ENCODE measurements around the gene CYP19A1. TPM values are rescaled to one million over a fixed set of nuclear protein-coding genes. Genes with fewer than 3 reads are reported as not detected.

CYP19A1 gene
- total RNA-seq, 1 experiment from 2014 or later, result not detected

DNA sequence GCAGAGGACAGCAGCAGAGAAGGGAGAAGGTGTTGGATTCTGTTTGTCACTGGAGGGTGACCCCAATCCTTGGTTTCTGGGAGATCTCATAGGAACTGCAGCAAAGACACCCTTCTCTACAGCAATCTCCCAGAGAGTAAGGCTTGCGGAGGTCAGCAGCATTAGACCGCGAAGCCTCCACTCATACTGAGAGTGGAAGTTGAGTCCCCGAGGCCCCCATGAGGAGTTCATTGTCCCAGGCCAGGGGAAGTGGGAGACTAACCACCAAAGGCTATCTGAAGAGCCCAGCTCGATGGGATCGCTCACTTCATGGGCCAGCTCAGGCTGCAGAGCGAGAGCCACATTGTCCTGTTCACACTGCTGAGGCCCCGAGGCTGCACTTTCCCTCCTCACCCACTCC is 47.6 kb upstream of the CYP19A1 start:
- H3K9me2 ChIP-seq (ENCODE audit: insufficient read depth), result no peaks in the 10 kb centered on the region
- no peaks in the 10 kb centered on the region for H3K9me3 ChIP-seq (ENCODE audit: control insufficient read depth in 1 of 2, insufficient read depth in 1 of 2, low read depth in 1 of 2, low read length in 2 of 2)
- no peak overlapping the region for H2AFZ ChIP-seq (ENCODE audit: low read depth, low read length, poor library complexity, severe bottlenecking)
- no peak for TF ChIP-seq ZNF274 (IDR thresholded peaks at IDR 0.05; ENCODE audit: low read depth, low read length)
- no peak for TF ChIP-seq CTCF (IDR thresholded peaks at IDR 0.05 in 2 of 3, conservative IDR thresholded peaks at IDR 0.05 in 1 of 3; ENCODE audit: borderline replicate concordance in 1 of 3, insufficient read depth in 1 of 3, low read depth in 2 of 3, low read length in 2 of 3)
- no peaks in the 10 kb centered on the region for H3K36me3 ChIP-seq (ENCODE audit: control insufficient read depth in 1 of 2, insufficient read depth in 2 of 2, low read length in 2 of 2)
- DNase-seq (ENCODE audit: low read depth, low spot score), result no peak
- H3K9ac ChIP-seq (ENCODE audit: low read length), result no peak overlapping the region
- CTCF ChIA-PET, result no interaction called here
- ATAC-seq, result no peak
- H3K4me1 ChIP-seq (ENCODE audit: control insufficient read depth in 1 of 2, insufficient read depth in 2 of 2, low read length in 2 of 2), result no peaks in the 10 kb centered on the region
- no peak overlapping the region for H3K27ac ChIP-seq (ENCODE audit: low read depth, low read length)
- H3K79me2 ChIP-seq (ENCODE audit: insufficient read depth, low read length), result no peaks in the 10 kb centered on the region
- no TSS peak for BruUV-seq (replicated peaks)
- RAD21 ChIA-PET (ENCODE audit: low non-redundant PET in 1 of 2, low total read pairs in 2 of 2, uncharacterized antibody in 2 of 2, unreplicated experiment in 2 of 2), result no interaction called here
- no peak overlapping the region for H3K4me2 ChIP-seq (ENCODE audit: low read length)
- no peak overlapping the region for H3K4me3 ChIP-seq (replicated peaks in 1 of 2; ENCODE audit: low read depth in 1 of 2, low read length in 2 of 2)
- no peaks in the 10 kb centered on the region for H3K27me3 ChIP-seq (ENCODE audit: insufficient read depth, low read length)
- POLR2A ChIA-PET, result no interaction called here
- intact Hi-C loops (cut with micrococcal nuclease), result no loop called here
- no peaks in the 10 kb centered on the region for H4K20me1 ChIP-seq (ENCODE audit: insufficient read depth)

- Histone ChIP-seq H3K27ac (ENCODE audit: low read depth, low read length) (no peak overlapping the region), H3K4me3 (replicated peaks in 1 of 2; ENCODE audit: low read depth in 1 of 2, low read length in 2 of 2) (no peak overlapping the region), H3K4me2 (ENCODE audit: low read length) (no peak overlapping the region), H3K9me3 (ENCODE audit: control insufficient read depth in 1 of 2, insufficient read depth in 1 of 2, low read depth in 1 of 2, low read length in 2 of 2) (no peaks in the 10 kb centered on the region), H3K36me3 (ENCODE audit: control insufficient read depth in 1 of 2, insufficient read depth in 2 of 2, low read length in 2 of 2) (no peaks in the 10 kb centered on the region), H3K4me1 (ENCODE audit: control insufficient read depth in 1 of 2, insufficient read depth in 2 of 2, low read length in 2 of 2) (no peaks in the 10 kb centered on the region), H3K9ac (ENCODE audit: low read length) (no peak overlapping the region), H3K27me3 (ENCODE audit: insufficient read depth, low read length) (no peaks in the 10 kb centered on the region), H3K79me2 (ENCODE audit: insufficient read depth, low read length) (no peaks in the 10 kb centered on the region), H2AFZ (ENCODE audit: low read depth, low read length, poor library complexity, severe bottlenecking) (no peak overlapping the region), H3K9me2 (ENCODE audit: insufficient read depth) (no peaks in the 10 kb centered on the region), H4K20me1 (ENCODE audit: insufficient read depth) (no peaks in the 10 kb centered on the region)
- ChIA-PET RAD21 (ENCODE audit: low non-redundant PET in 1 of 2, low total read pairs in 2 of 2, uncharacterized antibody in 2 of 2, unreplicated experiment in 2 of 2) (interaction anchor here in 1 of 2 experiments (0.7 to 0.9 kb wide), 2 partner anchors 220 to 819 kb away, joined by 3 to 5 read pairs; no protein-coding TSS in a partner anchor), CTCF (interaction anchor here (0.6 to 3.0 kb wide), 12 partner anchors 14 to 250 kb away, joined by 3 to 28 read pairs (median 4); no protein-coding TSS in a partner anchor), POLR2A (interaction anchor here (0.6 kb wide), 1 partner anchor 589 kb away, joined by 3 read pairs; the partner anchor contains the start of gene LEO1)
- ATAC-seq (peak; percentile 73), DNase-seq (ENCODE audit: low read depth, low spot score) (peak; percentile 16)
- intact Hi-C loops (cut with micrococcal nuclease), result loop anchor here (5.0 kb wide), 2 partner anchors 115 to 155 kb away; no protein-coding TSS in a partner anchor
- no TSS peak for BruUV-seq (replicated peaks)
- no peak for TF ChIP-seq REST (IDR thresholded peaks at IDR 0.05; ENCODE audit: low read depth)
- peak; percentile 26 to 69 (median 59); a peak in 5 of 6 replicates for TF ChIP-seq CTCF (IDR thresholded peaks at IDR 0.05 in 2 of 3, conservative IDR thresholded peaks at IDR 0.05 in 1 of 3; ENCODE audit: borderline replicate concordance in 1 of 3, insufficient read depth in 1 of 3, low read depth in 2 of 3, low read length in 2 of 3)
- peak; percentile 35; the same call in 1 of the 2 replicates for TF ChIP-seq RAD21 (IDR thresholded peaks at IDR 0.05; ENCODE audit: low read depth)
- TF ChIP-seq SP1 (IDR thresholded peaks at IDR 0.05; ENCODE audit: low read depth), result no peak
- TF ChIP-seq, protein P1, sequence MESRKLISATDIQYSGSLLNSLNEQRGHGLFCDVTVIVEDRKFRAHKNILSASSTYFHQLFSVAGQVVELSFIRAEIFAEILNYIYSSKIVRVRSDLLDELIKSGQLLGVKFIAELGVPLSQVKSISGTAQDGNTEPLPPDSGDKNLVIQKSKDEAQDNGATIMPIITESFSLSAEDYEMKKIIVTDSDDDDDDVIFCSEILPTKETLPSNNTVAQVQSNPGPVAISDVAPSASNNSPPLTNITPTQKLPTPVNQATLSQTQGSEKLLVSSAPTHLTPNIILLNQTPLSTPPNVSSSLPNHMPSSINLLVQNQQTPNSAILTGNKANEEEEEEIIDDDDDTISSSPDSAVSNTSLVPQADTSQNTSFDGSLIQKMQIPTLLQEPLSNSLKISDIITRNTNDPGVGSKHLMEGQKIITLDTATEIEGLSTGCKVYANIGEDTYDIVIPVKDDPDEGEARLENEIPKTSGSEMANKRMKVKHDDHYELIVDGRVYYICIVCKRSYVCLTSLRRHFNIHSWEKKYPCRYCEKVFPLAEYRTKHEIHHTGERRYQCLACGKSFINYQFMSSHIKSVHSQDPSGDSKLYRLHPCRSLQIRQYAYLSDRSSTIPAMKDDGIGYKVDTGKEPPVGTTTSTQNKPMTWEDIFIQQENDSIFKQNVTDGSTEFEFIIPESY (IDR thresholded peaks at IDR 0.05; ENCODE audit: extremely low read depth, insufficient replicate concordance, low read length), result no peak
- no peak for TF ChIP-seq CEBPB (IDR thresholded peaks at IDR 0.05; ENCODE audit: low read depth)
Measured at GRCh38 chr15:51382787-51383186, 44.4 kb upstream of the CYP19A1 start.
